ENCODE measurements around the gene RRBP1.

RRBP1 gene

DNA sequence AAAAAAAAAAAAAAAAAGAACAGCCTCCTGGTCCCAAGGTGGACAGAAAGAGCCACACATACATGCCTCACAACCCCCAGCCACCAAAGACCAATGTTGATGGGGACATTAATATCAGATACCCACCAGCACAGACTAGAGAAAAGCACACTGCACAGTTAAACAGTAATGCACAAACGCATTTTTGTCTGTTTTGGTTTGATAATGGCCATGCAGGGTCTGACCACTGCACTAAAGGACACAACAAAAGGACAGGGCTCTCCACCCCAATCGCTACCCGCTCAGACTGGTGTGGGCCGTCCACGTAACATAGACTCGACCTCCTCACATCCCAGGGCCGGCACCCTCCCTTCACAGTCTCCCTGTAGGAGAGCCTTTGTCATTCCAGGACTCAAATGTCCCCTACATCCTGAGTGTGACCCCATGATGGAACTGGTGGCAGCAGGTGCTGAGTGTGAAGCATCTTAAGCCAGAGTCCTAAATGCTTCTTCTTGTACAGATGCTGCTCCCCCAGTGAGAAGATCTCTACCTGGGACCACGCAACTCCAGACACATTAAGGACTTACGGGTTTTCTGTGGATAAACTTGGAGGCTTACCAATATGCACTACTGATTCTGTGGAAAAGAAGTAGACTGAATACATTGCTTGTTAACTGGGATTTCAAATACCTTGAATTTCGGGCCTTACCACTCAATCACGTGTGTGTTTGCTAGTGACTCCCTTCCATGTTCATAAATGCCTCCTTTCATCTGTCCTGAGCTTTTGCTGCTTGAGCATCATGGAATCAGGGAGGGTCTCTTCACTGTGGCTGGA, 28.0 kb downstream of the RRBP1 start:
- peak in 2 of 10 donors; percentile 41 to 60 for DNase-seq
- intact Hi-C loops (cut with DNase I), result no loop called here

DNA sequence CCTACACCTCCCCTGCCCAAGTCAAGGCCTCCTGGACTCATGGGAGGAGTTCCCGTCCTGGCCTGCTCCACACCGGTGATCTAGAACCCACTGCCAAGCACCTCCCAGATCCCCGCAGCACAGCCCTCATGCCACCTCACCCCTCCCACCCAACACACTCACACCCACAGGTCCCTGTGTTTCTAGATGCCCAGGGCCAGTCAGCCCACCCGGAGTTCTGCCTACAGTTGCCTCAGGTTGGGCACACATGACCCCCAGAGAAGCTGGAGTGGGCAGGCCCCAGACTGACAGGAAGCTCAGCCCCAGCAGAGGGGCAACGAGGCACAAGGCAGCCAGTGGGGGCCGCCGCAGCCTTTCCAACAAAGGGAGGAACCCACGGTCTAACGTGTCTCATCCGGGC, 29.6 kb downstream of the RRBP1 start:
- DNase-seq, result peak in 2 of 10 donors; percentile 36 to 70
- intact Hi-C loops (cut with DNase I), result no loop called here

DNA sequence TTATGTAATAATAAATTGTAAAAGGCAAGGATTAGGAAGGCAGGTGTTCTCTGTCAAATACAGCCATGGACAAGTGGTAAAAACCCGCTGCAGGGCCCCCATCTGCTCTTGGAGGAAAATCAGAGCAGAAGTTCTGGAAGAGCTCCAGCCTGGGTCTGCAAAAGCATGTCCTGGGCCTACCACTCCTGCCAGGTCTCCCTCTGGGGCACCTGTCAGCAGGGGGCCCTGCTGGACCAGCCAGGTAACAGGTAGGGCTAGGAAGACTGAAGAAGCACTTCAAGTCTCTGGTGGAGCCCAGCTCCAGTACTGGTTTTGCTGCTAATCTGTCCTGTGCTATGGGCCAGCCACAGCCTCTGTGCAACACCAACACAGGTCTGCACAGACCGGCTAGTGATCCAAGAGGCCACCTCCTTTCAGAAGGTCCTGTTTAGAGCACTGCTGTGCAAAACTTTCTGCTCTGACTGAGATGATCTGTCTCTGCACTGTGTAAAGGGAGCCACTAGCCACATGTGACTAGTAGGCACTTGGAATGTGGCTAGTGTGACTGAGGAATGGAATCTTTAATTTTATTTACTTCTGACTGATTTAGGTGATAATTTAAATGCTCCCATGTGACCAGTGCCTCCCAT, 30.2 kb downstream of the RRBP1 start:
- intact Hi-C loops (cut with DNase I), result no loop called here
- DNase-seq, result peak in 2 of 10 donors; percentile 38 to 54

DNA sequence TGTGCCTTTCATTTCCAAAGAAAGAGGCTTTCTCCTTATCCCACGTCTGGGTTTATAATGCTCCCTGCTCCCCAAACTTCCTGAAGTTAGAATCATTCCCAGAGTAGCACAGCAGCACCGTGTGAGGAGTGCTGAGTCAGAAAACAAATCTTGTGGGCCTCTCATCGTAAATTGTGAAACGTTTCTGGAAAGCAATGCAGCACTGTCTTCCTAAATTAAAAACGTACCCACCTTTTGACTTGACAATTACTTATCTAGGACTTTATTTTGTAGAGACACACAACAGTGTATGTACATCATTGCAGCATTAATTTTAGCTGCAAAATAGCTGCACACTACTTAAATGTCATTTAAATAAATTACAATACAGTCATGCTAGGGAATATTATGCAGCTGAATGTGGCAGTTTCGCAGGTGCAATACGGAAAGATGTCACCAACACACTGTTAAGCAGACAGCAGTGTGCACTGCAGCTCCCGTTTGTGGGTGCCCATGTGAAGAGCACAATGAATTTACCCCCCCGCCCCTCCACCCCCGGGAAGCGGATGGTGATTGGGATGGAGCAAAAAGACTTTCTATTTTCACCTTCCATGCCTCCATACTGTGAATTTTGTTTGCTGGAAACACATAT, 30.8 kb downstream of the RRBP1 start:
- DNase-seq, result peak in 1 of 10 donors; percentile 10
- intact Hi-C loops (cut with DNase I), result no loop called here

DNA sequence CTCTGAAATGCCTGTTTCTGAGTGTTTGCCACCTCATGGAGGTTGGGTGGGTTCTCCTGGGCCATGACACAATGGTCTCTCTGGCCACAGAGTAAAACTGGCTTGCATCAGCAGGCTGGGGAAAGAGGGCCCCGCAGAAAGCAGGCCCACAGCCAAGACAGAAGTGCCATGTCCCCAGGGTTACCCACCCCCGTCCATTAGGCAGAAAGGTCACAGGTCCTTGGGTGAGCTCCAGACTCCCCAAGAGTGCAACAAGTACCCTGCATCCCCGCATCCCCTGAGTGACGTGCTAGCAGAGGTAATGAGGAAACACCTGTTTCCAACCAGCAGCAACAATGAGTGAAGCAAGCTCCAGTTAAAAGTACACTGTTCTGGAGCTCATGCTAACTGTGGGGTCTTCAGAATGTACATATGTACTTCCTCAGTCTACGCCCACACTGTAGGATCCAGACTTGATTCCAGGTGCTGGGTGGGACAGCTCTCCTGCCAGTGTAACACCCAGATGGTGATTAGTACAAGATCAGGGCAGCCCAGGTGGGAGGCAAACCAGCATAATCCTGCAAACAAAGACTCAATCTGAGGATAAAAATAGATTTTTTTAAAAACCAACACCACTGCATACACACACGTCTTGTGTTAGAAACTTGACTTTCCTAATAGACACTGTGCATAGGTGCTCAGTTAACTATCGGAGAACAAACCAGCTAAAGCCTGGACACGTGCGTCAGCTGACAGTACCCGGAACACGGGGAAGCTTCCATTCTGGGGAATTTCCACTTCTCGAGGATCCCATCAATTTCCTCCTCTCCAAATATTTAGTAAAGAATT, 31.5 kb downstream of the RRBP1 start:
- peak in 2 of 10 donors; percentile 46 to 60 for DNase-seq
- intact Hi-C loops (cut with DNase I), result no loop called here

DNA sequence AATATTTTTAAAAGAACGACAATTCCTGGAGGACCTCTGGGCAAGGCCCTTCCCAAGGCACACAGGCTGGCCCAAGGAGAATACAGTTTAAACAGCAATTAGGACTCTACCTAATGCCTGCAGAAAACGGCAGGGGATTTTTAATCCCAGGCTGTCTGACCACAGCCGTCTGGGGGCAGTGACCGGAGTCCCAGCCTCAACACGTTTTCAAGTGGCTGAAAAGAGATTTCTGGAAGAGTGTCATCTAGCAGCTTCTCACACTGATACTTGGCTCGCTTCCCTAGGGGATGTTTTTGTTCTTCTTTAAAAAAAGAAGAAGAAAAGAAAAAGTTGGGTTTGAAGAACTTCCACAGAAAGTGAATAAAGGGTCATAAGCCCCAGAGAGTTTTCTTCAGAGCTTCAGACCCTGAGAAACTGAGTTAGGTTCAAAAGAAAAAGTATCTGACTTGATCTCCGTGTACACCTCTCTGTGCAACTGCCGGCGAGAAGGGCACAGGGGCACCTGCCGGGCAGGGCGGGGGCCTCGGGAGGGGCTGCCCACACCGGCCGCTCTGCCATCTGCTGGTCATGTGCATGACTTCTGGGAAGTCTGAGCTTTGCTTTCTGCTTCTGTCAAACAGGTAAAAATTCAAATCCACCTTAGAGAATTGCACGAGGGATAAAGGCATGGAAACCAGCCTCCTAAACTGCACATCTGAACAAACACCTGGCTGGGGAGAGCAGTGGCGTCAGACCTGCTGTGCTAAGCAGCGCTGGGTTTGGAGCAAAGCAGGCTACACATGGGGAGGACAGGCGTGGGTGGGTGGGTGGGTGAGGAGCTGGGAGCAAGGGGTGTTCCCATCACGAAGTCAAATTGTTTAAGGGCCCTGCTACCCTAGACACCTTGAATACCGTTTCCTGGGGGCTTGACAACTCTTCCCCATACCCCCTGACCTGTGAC, 33.0 kb downstream of the RRBP1 start:
- intact Hi-C loops (cut with DNase I), result no loop called here
- DNase-seq, result peak in 2 of 10 donors; percentile 75 to 78

DNA sequence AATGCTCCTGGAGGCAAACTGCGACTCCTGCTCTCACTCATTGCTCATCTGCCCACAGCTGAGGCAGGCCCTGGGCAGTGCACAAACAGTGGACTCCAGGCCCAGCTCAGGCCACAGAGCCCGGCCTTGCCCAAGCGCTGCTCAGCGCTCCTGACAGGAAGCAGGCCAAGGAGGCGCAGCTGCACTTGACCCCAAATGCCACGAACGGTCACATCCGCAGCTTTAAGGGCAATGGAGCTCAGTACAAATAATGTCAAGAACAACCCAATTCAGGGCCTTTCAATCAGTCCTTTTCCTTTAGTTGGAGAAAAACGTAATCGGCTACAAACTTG, 33.8 kb downstream of the RRBP1 start:
- intact Hi-C loops (cut with DNase I), result no loop called here

DNA sequence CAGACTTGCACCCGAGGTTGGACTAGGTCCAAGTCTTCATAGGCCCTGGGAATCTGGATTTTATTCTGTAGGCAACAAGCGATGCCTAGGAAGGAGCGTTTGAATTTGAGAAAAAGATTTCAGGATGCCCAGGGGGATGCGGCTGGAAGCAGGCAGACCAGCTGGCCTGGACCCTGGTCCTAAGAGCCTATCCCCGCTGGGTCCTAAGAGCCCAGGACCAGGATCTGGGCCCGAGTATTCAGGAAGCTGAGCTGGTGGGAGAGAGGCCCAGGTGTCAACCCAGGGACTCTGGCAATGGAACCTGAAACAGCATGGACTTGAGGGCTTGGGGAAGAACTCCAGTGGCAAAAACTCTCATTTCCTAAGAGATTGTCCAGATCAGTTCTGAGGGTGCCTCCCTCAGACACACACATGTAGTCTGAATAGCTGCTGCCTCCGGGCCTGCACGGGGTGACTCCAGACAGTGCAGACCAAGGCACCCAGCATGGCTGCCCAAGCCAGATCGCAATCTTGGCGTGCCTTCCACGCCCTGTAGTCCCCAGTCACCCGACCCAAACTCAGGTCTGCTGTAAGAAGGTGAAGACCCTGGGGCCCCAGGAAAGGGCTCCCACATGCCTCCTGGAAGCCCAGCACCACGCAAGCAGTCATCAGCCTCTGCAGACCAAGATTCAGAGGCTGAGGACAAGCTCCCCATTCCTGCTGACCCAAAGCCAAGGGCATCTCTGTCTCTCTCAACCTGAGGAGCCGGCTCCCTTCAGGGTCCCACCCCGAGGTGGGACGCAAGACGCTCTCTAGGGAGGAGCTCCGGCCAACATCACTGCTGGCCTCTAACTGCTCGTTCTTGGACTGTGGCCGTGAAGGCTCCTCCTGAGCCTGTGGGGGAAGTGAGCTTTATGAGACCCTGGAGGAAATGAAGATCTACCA, 34.4 kb downstream of the RRBP1 start:
- peak in 3 of 10 donors; percentile 61 to 81 (median 77) for DNase-seq
- intact Hi-C loops (cut with DNase I), result no loop called here

More for the DNA sequence above, 33.8 kb downstream of the RRBP1 start:
- peak in 3 of 10 donors; percentile 63 to 81 (median 76) for DNase-seq

DNA sequence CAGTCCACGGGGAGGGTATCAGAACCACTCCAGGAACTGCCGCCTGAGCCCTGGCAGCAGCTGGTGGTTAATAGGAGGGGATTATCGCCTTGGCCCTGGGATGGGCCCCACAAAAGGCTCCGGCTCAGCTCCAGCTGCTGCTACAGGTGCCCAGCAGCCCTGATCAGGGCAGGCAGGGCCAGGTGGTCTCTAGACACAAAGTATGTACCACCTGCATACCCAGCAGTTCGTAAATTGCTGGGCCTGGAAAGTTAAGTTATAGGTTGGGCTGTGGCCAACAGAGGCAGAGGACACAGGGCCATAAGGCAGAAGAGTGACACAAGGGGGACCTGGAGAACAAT, 35.1 kb downstream of the RRBP1 start:
- intact Hi-C loops (cut with DNase I), result no loop called here
- peak in 1 of 10 donors; percentile 54 for DNase-seq

DNA sequence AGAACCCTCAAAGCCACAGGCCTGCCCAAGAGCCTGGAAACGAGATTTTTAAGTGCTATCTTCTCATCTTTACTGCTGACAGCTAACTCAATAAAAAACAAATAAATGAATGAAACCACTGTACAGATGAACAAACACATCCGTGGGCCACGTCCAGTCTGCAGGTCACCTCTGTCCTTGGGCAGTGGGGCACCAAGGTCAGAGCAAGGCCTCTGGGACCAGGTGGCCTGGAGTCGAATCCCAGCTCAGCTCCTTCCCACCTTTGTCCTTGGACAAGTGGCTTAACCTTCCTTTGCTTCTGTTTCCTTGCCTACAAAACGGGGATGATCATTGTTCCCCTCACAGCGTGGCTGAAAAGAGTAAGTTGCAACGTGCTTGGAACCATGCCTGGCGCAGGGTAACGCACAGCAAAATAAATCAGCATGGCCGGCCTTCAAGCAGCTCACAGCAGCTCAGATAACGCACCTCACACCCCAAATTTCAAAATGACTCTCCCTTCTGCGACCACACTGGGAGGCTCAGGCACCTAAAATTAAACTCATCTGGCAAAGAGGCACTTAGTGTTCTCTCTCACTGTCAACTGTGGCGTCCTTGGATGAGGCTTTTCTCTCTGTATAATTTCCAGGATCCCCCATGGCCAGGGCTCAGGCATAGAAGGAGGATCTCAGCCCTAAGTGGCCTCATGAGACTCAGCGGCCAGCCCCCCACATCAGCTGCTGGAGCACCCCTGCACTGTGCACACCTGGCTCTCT, 35.7 kb downstream of the RRBP1 start:
- DNase-seq, result peak in 2 of 10 donors; percentile 53 to 55
- intact Hi-C loops (cut with DNase I), result no loop called here

DNA sequence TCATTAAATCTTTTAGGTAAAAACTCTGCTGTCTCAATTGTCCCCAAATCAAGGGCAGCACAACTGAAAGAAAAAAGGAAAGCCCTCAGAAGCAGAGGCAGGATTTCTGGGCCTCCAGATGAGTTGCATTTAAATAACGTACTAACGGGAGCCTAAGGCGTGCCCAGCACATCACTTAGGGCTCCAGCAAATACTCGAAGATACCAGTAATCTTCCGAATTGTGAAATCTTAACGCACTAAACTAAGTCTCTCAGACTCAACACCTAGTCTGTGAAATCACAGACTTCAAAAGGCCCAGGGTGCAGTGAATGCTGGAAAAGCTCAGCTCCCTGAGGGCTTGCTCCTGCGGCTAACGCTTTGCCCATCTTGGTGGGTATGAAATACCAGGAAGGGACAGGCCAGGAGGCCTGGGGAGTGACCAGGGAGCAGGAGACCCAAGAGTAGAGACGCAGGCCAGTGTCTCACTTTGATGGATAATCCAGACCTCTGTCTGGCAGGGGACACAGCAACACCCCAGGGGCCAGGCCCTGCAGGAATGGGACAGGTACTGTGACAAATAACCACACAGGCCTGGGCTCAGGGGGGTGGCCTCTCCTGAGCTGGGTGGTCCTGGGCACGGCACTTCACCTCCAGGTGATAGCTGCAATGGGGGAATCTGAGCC, 36.4 kb downstream of the RRBP1 start:
- intact Hi-C loops (cut with DNase I), result no loop called here
- DNase-seq, result peak in 3 of 10 donors; percentile 46 to 59 (median 48)

DNA sequence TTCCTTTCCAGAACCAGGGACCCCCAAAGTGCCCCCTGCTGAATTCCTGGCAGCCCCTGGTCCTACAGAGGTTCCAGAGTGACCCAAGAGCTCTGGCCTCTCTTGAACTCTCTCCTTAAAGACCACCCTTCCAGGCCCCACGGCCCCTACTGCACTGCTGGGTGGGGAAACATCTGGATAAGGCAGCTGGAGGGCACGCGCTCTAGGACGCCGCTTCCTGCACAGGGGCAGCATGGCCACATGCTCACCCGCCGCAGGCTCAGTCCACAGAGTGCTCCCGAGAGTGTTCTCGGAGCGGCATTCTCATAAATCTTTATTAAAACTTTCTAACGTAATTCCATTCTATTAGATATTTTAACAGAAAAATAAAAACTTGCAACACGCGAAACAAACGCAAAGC, 37.0 kb downstream of the RRBP1 start:
- intact Hi-C loops (cut with DNase I), result no loop called here
- DNase-seq, result peak in 4 of 10 donors; percentile 11 to 55 (median 42)

DNA sequence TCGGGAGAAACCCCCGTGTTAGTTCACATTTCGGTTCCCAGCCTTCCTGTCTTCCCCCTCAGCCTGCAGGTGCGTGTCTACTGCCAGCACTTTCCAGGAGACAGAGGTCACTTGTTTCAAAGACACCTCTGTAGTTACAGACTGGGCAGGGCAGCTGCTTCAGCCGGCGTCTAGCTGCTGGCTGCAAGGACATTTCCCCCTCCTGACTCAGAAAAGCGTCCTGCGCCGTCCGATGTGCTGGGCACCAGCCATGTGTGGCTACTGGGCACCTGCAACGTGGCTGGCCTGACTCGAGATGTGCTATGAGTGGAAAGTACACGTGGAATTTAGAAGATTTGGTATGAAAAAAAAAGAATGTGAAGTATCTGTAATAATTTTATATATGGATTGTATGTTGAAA, 37.6 kb downstream of the RRBP1 start:
- intact Hi-C loops (cut with DNase I), result no loop called here
- peak in 5 of 10 donors; percentile 5 to 67 (median 49) for DNase-seq

DNA sequence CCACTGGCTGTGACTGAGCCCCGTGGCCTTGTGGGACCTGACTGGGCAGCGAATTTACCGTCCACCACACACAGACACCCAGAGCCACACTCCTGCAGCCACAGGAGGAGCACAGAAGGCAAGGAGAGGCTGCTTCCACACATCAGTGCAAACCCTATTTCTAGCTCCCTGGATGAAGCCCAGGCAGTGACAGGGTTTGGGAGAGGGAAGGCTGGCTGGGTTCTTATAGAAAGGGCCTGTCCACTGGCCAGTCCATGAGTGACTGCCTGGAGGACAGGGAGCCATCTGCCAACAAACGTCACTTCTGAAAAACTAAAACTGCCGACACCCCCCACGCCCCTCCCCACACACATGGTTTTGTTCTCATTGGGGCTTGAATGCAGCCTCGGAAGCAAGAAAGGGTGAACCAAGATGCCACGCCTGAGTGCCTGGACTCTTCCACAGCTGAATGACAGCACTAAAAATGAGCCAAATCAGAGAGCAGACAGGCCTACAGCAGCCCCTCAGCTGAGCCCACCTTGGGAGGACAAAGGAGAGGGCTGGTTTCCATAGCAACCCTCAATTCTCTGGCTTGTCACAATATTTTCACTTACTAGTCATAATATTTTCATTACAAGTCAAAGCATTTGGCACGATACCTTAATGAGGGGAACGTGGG, 38.4 kb downstream of the RRBP1 start:
- intact Hi-C loops (cut with DNase I), result no loop called here
- peak in 4 of 10 donors; percentile 9 to 66 (median 43) for DNase-seq

DNA sequence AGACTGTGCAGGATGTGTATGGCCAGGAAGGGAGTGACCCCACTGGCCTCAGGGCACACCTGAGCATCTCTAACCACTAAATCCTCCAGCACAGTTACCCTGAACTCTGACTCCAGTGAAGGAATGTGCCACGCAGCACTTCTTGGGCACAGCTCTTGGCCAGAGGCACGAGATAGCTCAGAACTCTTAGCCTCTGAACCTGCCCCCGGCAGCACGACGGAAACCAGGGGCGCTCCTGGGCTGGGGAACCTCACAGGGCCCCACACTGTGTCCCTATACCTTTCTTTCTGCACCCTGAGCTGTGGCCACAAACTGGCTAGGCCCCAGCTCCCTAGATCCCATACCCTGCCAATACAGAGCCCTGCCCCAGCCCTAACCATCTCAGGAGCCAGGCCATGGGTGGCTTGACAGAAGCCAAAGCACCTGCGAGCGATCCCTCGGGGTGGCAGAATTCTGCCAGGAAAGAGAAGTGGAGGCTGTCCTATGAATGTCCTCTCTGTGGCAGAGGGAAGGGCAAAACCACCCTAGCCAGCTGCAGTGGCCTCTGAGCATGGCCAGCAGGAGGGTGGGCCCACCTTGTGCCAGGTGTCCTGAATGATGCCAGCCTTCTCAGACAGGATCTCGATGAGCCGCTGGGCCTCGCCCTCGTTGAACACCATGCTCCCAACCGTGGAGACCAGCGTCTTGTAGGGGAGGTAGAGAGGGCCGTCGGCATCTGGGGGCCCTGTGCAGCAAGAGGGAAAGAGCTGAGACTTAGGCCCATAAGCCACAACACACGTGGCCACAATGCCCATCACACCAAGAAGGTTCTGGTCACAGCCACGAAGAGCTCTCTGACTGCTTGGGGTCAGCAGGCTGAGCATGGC, 39.4 kb downstream of the RRBP1 start:
- intact Hi-C loops (cut with DNase I), result no loop called here

DNA sequence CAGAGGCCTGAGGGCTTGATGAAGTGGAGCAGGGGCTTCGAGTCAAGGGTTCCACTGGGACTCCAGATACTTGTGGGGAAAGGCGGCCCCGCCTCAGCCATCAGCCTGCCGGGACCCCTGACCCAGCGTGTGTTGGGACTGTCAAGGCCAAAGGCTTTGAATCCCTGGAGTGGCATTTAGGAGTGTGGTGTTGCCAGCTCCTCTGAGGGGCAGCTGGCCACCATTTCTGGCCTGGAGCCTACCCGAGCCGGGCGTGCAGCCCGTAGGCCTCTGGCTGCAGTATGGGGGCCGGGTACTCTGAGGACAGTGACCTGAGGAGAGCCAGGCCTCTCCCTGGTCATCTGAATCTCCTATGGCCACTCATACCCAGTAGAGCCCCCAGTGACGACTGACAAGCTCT, 40.0 kb downstream of the RRBP1 start:
- intact Hi-C loops (cut with DNase I), result no loop called here
- DNase-seq, result peak in 3 of 10 donors; percentile 29 to 82 (median 29)

More for the DNA sequence above, 39.4 kb downstream of the RRBP1 start:
- peak in 3 of 10 donors; percentile 49 to 61 (median 56) for DNase-seq
